SK-N-SH (cell line): Measurements from ENCODE around the gene TFCP2. TPM values are rescaled to one million over a fixed set of nuclear protein-coding genes. Genes with fewer than 3 reads are reported as not detected.

Experiments used
- CTCF ChIA-PET: fragments of 300-600, 350-600 bp; formaldehyde crosslinking; extraction: SDS; loops from one replicate; lab custom pipeline; 2021; lab: Yijun Ruan, JAX
- POLR2A ChIA-PET: fragments of 350-600 bp; sonication (Branson Sonifier 250); formaldehyde crosslinking; extraction: SDS; loops from one replicate; lab custom pipeline; 2020; ENCODE audit warnings: antibody characterized with exemption, inconsistent platforms; lab: Yijun Ruan, JAX
- DNase-seq: peaks from one replicate; pipeline ENCODE4 v3.0.0; 2012
- H2AFZ ChIP-seq: fragments of 200-600 bp; sonication (generic); 2 replicates; pipeline ENCODE4 v1.8.1; 2016; ENCODE audit warnings: antibody characterized with exemption, mild to moderate bottlenecking, low read depth
- H3F3A ChIP-seq: fragments of 200-600 bp; sonication (generic); replicated peaks from 2 replicates; pipeline ENCODE3; 2016; ENCODE audit warnings: antibody characterized with exemption, mild to moderate bottlenecking; ENCODE audit not compliant: insufficient read depth
- H3K27ac ChIP-seq, 2 experiments: fragments of 200-500 bp in 1 of 2; fragments of 200-600 bp in 1 of 2; sonication (Bioruptor generic) in 1 of 2; sonication (generic), shearing (Covaris generic) in 1 of 2; 2 replicates each; pipeline versions ENCODE4 v1.5.1 to v1.6.1; 2014 to 2016; ENCODE audit warnings: low read depth in 2 of 2, inconsistent platforms in 1 of 2, low read length in 1 of 2, mild to moderate bottlenecking in 1 of 2, mixed read lengths in 1 of 2
- H3K27me3 ChIP-seq: fragments of 200-600 bp; sonication (generic), shearing (Covaris generic); 2 replicates; pipeline ENCODE4 v1.6.1; 2016; ENCODE audit warnings: mixed run types; ENCODE audit not compliant: insufficient read depth
- H3K36me3 ChIP-seq, 2 experiments: fragments of 200-500 bp in 1 of 2; fragments of 200-600 bp in 1 of 2; sonication (Bioruptor generic) in 1 of 2; sonication (generic) in 1 of 2; replicated peaks in 1 of 2; 2 replicates each; pipeline versions ENCODE3 to v1.5.1; 2014 to 2016; ENCODE audit warnings: low read length in 1 of 2, mild to moderate bottlenecking in 1 of 2; ENCODE audit not compliant: insufficient read depth in 2 of 2, control insufficient read depth in 1 of 2
- H3K4me1 ChIP-seq, 2 experiments: fragments of 200-500 bp in 1 of 2; fragments of 200-600 bp in 1 of 2; sonication (Bioruptor generic) in 1 of 2; sonication (generic), shearing (Covaris generic) in 1 of 2; 2 replicates each; pipeline versions ENCODE4 v1.5.1 to v1.6.1; 2014 to 2016; ENCODE audit warnings: low read depth in 1 of 2, low read length in 1 of 2, mixed run types in 1 of 2; ENCODE audit not compliant: insufficient read depth in 2 of 2, control insufficient read depth in 1 of 2
- H3K4me2 ChIP-seq: fragments of 200-600 bp; sonication (generic), shearing (Covaris generic); 2 replicates; pipeline ENCODE4 v1.6.1; 2017; ENCODE audit warnings: mixed run types
- H3K4me3 ChIP-seq, 2 experiments: fragments of 200-500 bp in 1 of 2; fragments of 200-600 bp in 1 of 2; sonication (Bioruptor generic) in 1 of 2; sonication (generic), shearing (Covaris generic) in 1 of 2; 2 replicates each; pipeline versions ENCODE4 v1.5.1 to v1.8.1; 2014 to 2016; ENCODE audit warnings: low read depth in 2 of 2, inconsistent platforms in 1 of 2, low read length in 1 of 2, mild to moderate bottlenecking in 1 of 2, mixed read lengths in 1 of 2, moderate library complexity in 1 of 2
- H3K79me2 ChIP-seq: fragments of 200-600 bp; sonication (generic); 2 replicates; pipeline ENCODE4 v1.8.1; 2017; ENCODE audit warnings: mild to moderate bottlenecking; ENCODE audit not compliant: insufficient read depth
- H3K9ac ChIP-seq: fragments of 200-600 bp; sonication (generic); 2 replicates; pipeline ENCODE4 v1.6.1; 2017; ENCODE audit warnings: mixed run types
- H3K9me2 ChIP-seq: fragments of 200-600 bp; sonication (generic); 2 replicates; pipeline ENCODE4 v1.6.1; 2017; ENCODE audit warnings: mixed run types
- H3K9me3 ChIP-seq: fragments of 200-600 bp; sonication (generic); 2 replicates; pipeline ENCODE4 v1.6.1; 2017; ENCODE audit warnings: mixed run types, mild to moderate bottlenecking, moderate library complexity
- H4K20me1 ChIP-seq: fragments of 200-600 bp; sonication (generic); 2 replicates; pipeline ENCODE4 v1.6.1; 2017; ENCODE audit warnings: mild to moderate bottlenecking, mixed run types; ENCODE audit not compliant: insufficient read depth
- FOXJ3 ChIP-seq: sonication (generic); formaldehyde crosslinking; IDR thresholded peaks from 2 replicates; pipeline ENCODE4 v1.5.1; 2020; ENCODE audit warnings: mild to moderate bottlenecking, missing genetic modification reagents
- MXI1 ChIP-seq: IDR thresholded peaks from 2 replicates; pipeline ENCODE4 v1.6.1; 2012; ENCODE audit warnings: mild to moderate bottlenecking, low read depth, low read length, improper control_type of control experiment
- NFIC ChIP-seq: IDR thresholded peaks from 2 replicates; pipeline ENCODE4 v1.4.0; 2012; ENCODE audit warnings: borderline replicate concordance
- RXRA ChIP-seq: IDR thresholded peaks from 2 replicates; pipeline ENCODE4 v1.4.0; 2012; ENCODE audit warnings: low read depth, mild to moderate bottlenecking, borderline replicate concordance
- SMC3 ChIP-seq: IDR thresholded peaks from 2 replicates; pipeline ENCODE4 v1.6.1; 2012; ENCODE audit warnings: low read depth, low read length, improper control_type of control experiment
- TAF1 ChIP-seq: IDR thresholded peaks from 2 replicates; pipeline ENCODE4 v1.6.1; 2012; ENCODE audit warnings: low read depth, mild to moderate bottlenecking, low read length, moderate library complexity, borderline replicate concordance
- TCF12 ChIP-seq: IDR thresholded peaks from 2 replicates; pipeline ENCODE4 v1.4.0; 2012
- YY1 ChIP-seq: IDR thresholded peaks from 2 replicates; pipeline ENCODE4 v1.4.0; 2012; ENCODE audit warnings: low read depth, mild to moderate bottlenecking
- WGBS: methylation state at CpG from one replicate; pipeline ENCODE4 v1.1.6; 2017; ENCODE audit warnings: low lambda C conversion rate; 5-methylcytosine and 5-hydroxymethylcytosine counted together
- polyA plus RNA-seq, 3 experiments: library from polyadenylated mRNA; depleted of rRNA; stranded (reverse); fragments of >200 nt; gene quantifications; 2 replicates each; pipeline ENCODE4 v1.2.3, GENCODE V29; 2012
- TF ChIP-seq, protein P1 (sequence below): IDR thresholded peaks from 2 replicates; pipeline ENCODE4 v1.4.0; 2012; ENCODE audit warnings: low read depth
- TF ChIP-seq, protein P2 (sequence below): fragments of 200-600 bp; sonication (generic); IDR thresholded peaks from 2 replicates; pipeline ENCODE4 v1.6.1; 2017; ENCODE audit warnings: antibody characterized with exemption, mild to moderate bottlenecking, moderate library complexity
- TF ChIP-seq, protein P3 (sequence below): IDR thresholded peaks from 2 replicates; pipeline ENCODE4; 2012

The TFCP2 gene
- polyA plus RNA-seq, 1 of the 3 experiments (the other 2 are of a cell fraction), result 18.1 TPM

GRCh38 chr12:51217968-51218606 lies 45.2 kb upstream of the TFCP2 start, which contains the start of gene POU6F1:
Gene POU6F1, minus strand, starts transcription at chr12:51218062. Its CDS starts 11,226 bp downstream, at chr12:51206836.
- no peaks in the 10 kb centered on the region for H3K9me3 ChIP-seq
- peak within 1 kb of the TSS; percentile 88 for H3K9ac ChIP-seq
- 8% methylated on average over 30 of the region's 35 CpGs for WGBS
- DNase-seq, result peak; percentile 96
- ChIA-PET CTCF (interaction anchor here (0.6 to 3.1 kb wide), 19 partner anchors 9 to 454 kb away, joined by 3 to 15 read pairs (median 3); partner anchors contain the start of genes DAZAP2, LETMD1 and SMAGP), POLR2A (interaction anchor here (0.6 to 1.6 kb wide), 7 partner anchors 12 to 166 kb away, joined by 3 to 13 read pairs (median 5); partner anchors contain the start of genes CSRNP2 and DAZAP2)
- H3K27ac ChIP-seq, result peak within 1 kb of the TSS; percentile 53 to 77
- H3F3A ChIP-seq, result peaks cover 25% of the 10 kb centered on the region
- peak within 1 kb of the TSS; percentile 88 for H3K4me2 ChIP-seq
- no peaks in the 10 kb centered on the region for H3K36me3 ChIP-seq
- no peaks in the 10 kb centered on the region for H3K79me2 ChIP-seq
- H3K27me3 ChIP-seq, result no peaks in the 10 kb centered on the region
- H3K4me1 ChIP-seq, result peaks cover 0 to 8% of the 10 kb centered on the region in 2 experiments; a peak in 1 of 4 replicates
- no peaks in the 10 kb centered on the region for H3K9me2 ChIP-seq
- peak within 1 kb of the TSS; percentile 86 for H2AFZ ChIP-seq
- no peaks in the 10 kb centered on the region for H4K20me1 ChIP-seq
- peak within 1 kb of the TSS; percentile 58 to 65 for H3K4me3 ChIP-seq
- TF ChIP-seq MXI1 (peak; percentile 62; the same call in 1 of the 2 replicates), TAF1 (0 out of 2 replicates have a peak, but pooled peaks have one; percentile 42), SMC3 (no peak), TCF12 (no peak), YY1 (no peak), FOXJ3 (no peak), NFIC (no peak), RXRA (no peak)
- TF ChIP-seq, protein P1, sequence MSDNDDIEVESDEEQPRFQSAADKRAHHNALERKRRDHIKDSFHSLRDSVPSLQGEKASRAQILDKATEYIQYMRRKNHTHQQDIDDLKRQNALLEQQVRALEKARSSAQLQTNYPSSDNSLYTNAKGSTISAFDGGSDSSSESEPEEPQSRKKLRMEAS, result peak; percentile 15; the same call in 1 of the 2 replicates
- TF ChIP-seq, protein P2, sequence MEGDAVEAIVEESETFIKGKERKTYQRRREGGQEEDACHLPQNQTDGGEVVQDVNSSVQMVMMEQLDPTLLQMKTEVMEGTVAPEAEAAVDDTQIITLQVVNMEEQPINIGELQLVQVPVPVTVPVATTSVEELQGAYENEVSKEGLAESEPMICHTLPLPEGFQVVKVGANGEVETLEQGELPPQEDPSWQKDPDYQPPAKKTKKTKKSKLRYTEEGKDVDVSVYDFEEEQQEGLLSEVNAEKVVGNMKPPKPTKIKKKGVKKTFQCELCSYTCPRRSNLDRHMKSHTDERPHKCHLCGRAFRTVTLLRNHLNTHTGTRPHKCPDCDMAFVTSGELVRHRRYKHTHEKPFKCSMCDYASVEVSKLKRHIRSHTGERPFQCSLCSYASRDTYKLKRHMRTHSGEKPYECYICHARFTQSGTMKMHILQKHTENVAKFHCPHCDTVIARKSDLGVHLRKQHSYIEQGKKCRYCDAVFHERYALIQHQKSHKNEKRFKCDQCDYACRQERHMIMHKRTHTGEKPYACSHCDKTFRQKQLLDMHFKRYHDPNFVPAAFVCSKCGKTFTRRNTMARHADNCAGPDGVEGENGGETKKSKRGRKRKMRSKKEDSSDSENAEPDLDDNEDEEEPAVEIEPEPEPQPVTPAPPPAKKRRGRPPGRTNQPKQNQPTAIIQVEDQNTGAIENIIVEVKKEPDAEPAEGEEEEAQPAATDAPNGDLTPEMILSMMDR, result peak; percentile 53
- TF ChIP-seq, protein P3, sequence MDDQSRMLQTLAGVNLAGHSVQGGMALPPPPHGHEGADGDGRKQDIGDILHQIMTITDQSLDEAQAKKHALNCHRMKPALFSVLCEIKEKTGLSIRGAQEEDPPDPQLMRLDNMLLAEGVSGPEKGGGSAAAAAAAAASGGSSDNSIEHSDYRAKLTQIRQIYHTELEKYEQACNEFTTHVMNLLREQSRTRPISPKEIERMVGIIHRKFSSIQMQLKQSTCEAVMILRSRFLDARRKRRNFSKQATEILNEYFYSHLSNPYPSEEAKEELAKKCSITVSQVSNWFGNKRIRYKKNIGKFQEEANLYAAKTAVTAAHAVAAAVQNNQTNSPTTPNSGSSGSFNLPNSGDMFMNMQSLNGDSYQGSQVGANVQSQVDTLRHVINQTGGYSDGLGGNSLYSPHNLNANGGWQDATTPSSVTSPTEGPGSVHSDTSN, result no peak
